Uterus (tissue), 2 donors: ENCODE data around the gene CDK3.

Experiments
- CTCF ChIP-seq, 4 experiments: fragments of 200-600 bp in 2 of 4; fragments of 450-650 bp in 2 of 4; sonication (generic) in 2 of 4; IDR thresholded peaks; one replicate each; pipeline ENCODE4 v1.5.1; 2016 to 2019; ENCODE audit warnings: antibody characterized with exemption in 4 of 4, mild to moderate bottlenecking in 2 of 4, moderate library complexity in 1 of 4
- POLR2A ChIP-seq, 2 donors: fragments of 450-650 bp; IDR thresholded peaks; one replicate each; pipeline ENCODE4 v1.6.1; 2016; ENCODE audit warnings: antibody characterized with exemption in 2 of 2, mild to moderate bottlenecking in 1 of 2, moderate library complexity in 1 of 2

DNA sequence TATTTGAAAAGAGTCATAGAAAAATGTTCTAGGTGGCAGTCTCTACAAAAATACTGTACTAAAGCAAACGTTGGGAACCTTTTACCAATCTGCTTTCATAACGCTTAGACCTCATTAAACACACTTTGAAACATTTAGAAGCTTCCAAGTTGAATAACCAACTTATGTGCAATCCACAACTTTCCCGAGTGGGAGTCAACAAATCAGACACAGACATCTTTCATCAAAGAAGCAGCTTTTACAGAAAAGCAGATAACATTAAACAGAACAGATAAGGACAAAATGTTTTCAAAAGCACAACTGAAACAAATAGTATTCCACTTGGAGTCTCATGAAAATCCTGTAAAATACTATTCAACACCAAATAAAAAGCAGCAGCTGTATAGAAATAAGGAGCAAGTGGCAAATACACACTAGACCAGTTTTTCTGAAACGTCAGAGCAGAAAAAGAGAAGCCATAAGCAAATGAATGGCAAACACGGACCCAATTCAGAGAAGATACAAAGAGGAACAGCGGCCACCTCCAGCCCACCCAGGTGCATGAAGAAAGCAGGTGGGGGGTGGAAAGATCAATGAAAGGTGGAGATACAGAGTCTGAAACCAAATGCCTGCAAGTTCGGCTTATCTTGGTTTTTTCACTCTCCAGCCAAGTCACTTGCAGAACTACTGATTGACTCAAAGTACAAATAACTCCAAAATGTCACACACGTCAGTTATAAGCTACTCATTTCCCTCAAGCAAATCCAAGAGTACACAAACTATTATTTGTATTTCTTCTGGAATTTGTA lies 41.4 kb upstream of the CDK3 start:
- no peak for TF ChIP-seq POLR2A (IDR thresholded peaks at IDR 0.05)
- TF ChIP-seq CTCF (IDR thresholded peaks at IDR 0.05), result no peak
